Measurements from ENCODE around the gene RALGDS.

DNA sequence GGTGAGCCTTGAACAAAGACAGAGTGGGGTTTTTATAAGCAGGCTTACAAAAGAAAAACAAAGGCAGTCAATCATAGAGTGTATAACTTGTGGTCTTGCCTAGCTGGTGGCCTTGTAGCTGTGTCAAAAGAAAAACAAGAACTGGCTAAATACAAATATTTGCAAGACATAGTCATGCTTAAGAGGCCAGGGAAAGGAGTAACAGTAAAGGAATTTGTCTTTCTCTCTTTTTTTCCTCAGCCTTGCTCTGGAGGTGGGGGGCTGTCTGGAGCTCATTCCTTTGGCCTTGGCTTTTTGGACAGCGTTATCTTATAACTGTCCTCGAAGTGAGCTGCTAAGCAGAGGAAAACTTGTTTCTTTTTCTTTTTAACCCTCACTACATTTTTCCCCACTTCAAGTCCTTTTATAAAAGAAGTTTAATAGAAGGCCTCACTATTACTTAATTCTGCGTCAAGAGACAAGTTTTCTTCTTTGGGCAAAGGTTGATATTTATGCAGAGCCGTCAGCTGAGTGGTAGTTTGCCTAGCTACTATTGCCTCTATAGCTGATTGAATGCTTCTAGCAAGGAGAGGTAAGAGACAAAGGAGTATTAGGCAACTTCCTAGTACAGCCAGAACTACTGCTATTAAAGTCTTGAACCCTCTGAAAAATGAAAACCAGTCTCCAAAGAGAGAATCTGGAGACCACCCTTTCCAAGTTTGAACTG lies 45.0 kb downstream of the RALGDS start:
- TF ChIP-seq, protein P1, sequence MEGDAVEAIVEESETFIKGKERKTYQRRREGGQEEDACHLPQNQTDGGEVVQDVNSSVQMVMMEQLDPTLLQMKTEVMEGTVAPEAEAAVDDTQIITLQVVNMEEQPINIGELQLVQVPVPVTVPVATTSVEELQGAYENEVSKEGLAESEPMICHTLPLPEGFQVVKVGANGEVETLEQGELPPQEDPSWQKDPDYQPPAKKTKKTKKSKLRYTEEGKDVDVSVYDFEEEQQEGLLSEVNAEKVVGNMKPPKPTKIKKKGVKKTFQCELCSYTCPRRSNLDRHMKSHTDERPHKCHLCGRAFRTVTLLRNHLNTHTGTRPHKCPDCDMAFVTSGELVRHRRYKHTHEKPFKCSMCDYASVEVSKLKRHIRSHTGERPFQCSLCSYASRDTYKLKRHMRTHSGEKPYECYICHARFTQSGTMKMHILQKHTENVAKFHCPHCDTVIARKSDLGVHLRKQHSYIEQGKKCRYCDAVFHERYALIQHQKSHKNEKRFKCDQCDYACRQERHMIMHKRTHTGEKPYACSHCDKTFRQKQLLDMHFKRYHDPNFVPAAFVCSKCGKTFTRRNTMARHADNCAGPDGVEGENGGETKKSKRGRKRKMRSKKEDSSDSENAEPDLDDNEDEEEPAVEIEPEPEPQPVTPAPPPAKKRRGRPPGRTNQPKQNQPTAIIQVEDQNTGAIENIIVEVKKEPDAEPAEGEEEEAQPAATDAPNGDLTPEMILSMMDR (IDR thresholded peaks at IDR 0.05): no peak
- no peak for TF ChIP-seq EZH2 (IDR thresholded peaks at IDR 0.05; ENCODE audit: borderline replicate concordance, insufficient read depth, low read depth, low read length, poor library complexity, severe bottlenecking)
